ENCODE data around the gene MAGEE2.
"Not testable (repeated sequence)": the region's sequence is repeated elsewhere in the genome, so short reads cannot be mapped to it uniquely, and the experiment has no call there.

Gene MAGEE2

GRCh38 chrX:75784680-75785491 lies at the start of gene MAGEE2:
Gene MAGEE2 (minus strand): TSS chrX:75785254. CDS start chrX:75785051, 203 bp downstream.
- Histone ChIP-seq H3K4me3 (ENCODE audit: insufficient read length, low read depth) (no peak within 1 kb of the TSS), H3K9ac (ENCODE audit: insufficient read length, low read depth) (no peak within 1 kb of the TSS), H3K9me3 (ENCODE audit: insufficient read depth, low read length) (peaks cover 9% of the 10 kb centered on the region; the same call in 1 of the 2 replicates), H3K27me3 (ENCODE audit: insufficient read depth, insufficient read length) (no peaks in the 10 kb centered on the region), H3K4me1 (ENCODE audit: insufficient read depth, insufficient read length) (no peaks in the 10 kb centered on the region), H3K36me3 (ENCODE audit: insufficient read depth, insufficient read length, low read length) (no peaks in the 10 kb centered on the region)
- no peak for DNase-seq (ENCODE audit: low read depth, low spot score)
- TF ChIP-seq YY1 (IDR thresholded peaks at IDR 0.05; ENCODE audit: insufficient read depth, insufficient read length) (no peak), SUZ12 (IDR thresholded peaks at IDR 0.05; ENCODE audit: extremely low read depth, insufficient read depth, insufficient read length) (no peak), ZNF274 (IDR thresholded peaks at IDR 0.05; ENCODE audit: low read depth, low read length) (no peak)

- no peak for DNase-seq (ENCODE audit: low read depth, low spot score)
- H3K9me3 ChIP-seq (ENCODE audit: insufficient read depth, low read length) = peaks cover 9% of the 10 kb centered on the region; the same call in 1 of the 2 replicates
Measured at GRCh38 chrX:75786290-75786689, 1.2 kb upstream of the MAGEE2 start.

GRCh38 chrX:75781611-75782010 lies 3.4 kb downstream of the MAGEE2 start:
- no peaks in the 10 kb centered on the region for H3K9me3 ChIP-seq (ENCODE audit: insufficient read depth, low read length)

More at GRCh38 chrX:75786290-75786689, 1.2 kb upstream of the MAGEE2 start:
- Histone ChIP-seq H3K36me3 (ENCODE audit: insufficient read depth, insufficient read length, low read length) (no peaks in the 10 kb centered on the region), H3K9ac (ENCODE audit: insufficient read length, low read depth) (no peak overlapping the region), H3K4me3 (ENCODE audit: insufficient read length, low read depth) (no peak overlapping the region), H3K4me1 (ENCODE audit: insufficient read depth, insufficient read length) (no peaks in the 10 kb centered on the region), H3K27me3 (ENCODE audit: insufficient read depth, insufficient read length) (no peaks in the 10 kb centered on the region)
- TF ChIP-seq YY1 (IDR thresholded peaks at IDR 0.05; ENCODE audit: insufficient read depth, insufficient read length) (no peak), SUZ12 (IDR thresholded peaks at IDR 0.05; ENCODE audit: extremely low read depth, insufficient read depth, insufficient read length) (no peak), ZNF274 (IDR thresholded peaks at IDR 0.05; ENCODE audit: low read depth, low read length) (no peak)

GRCh38 chrX:75768063-75768462 lies 17.0 kb downstream of the MAGEE2 start:
- not testable (repeated sequence) for H3K4me3 ChIP-seq (ENCODE audit: insufficient read length, low read depth); DNase-seq (ENCODE audit: low read depth, low spot score)

More at GRCh38 chrX:75781611-75782010, 3.4 kb downstream of the MAGEE2 start:
- DNase-seq (ENCODE audit: low read depth, low spot score) = no peak
- no peak overlapping the region for H3K4me3 ChIP-seq (ENCODE audit: insufficient read length, low read depth)
- H3K27me3 ChIP-seq (ENCODE audit: insufficient read depth, insufficient read length) = no peaks in the 10 kb centered on the region
- H3K36me3 ChIP-seq (ENCODE audit: insufficient read depth, insufficient read length, low read length) = no peaks in the 10 kb centered on the region
- no peak overlapping the region for H3K9ac ChIP-seq (ENCODE audit: insufficient read length, low read depth)
- H3K4me1 ChIP-seq (ENCODE audit: insufficient read depth, insufficient read length) = no peaks in the 10 kb centered on the region
- TF ChIP-seq ZNF274 (IDR thresholded peaks at IDR 0.05; ENCODE audit: low read depth, low read length) (no peak), SUZ12 (IDR thresholded peaks at IDR 0.05; ENCODE audit: extremely low read depth, insufficient read depth, insufficient read length) (no peak), YY1 (IDR thresholded peaks at IDR 0.05; ENCODE audit: insufficient read depth, insufficient read length) (no peak)

GRCh38 chrX:75748431-75748830 lies 36.6 kb downstream of the MAGEE2 start:
- H3K4me3 ChIP-seq (ENCODE audit: insufficient read length, low read depth) = no peak overlapping the region
- no peak for DNase-seq (ENCODE audit: low read depth, low spot score)
- H3K9ac ChIP-seq (ENCODE audit: insufficient read length, low read depth) = no peak overlapping the region
- peaks cover 29% of the 10 kb centered on the region for H3K9me3 ChIP-seq (ENCODE audit: insufficient read depth, low read length)
- H3K36me3 ChIP-seq (ENCODE audit: insufficient read depth, insufficient read length, low read length) = no peaks in the 10 kb centered on the region
- H3K4me1 ChIP-seq (ENCODE audit: insufficient read depth, insufficient read length) = no peaks in the 10 kb centered on the region
- H3K27me3 ChIP-seq (ENCODE audit: insufficient read depth, insufficient read length) = no peaks in the 10 kb centered on the region
- TF ChIP-seq YY1 (IDR thresholded peaks at IDR 0.05; ENCODE audit: insufficient read depth, insufficient read length) = no peak
- TF ChIP-seq ZNF274 (IDR thresholded peaks at IDR 0.05; ENCODE audit: low read depth, low read length) = no peak
- TF ChIP-seq SUZ12 (IDR thresholded peaks at IDR 0.05; ENCODE audit: extremely low read depth, insufficient read depth, insufficient read length) = no peak

More at GRCh38 chrX:75768063-75768462, 17.0 kb downstream of the MAGEE2 start:
- not testable (repeated sequence) for H3K36me3 ChIP-seq (ENCODE audit: insufficient read depth, insufficient read length, low read length); H3K9ac ChIP-seq (ENCODE audit: insufficient read length, low read depth); H3K9me3 ChIP-seq (ENCODE audit: insufficient read depth, low read length); H3K27me3 ChIP-seq (ENCODE audit: insufficient read depth, insufficient read length); H3K4me1 ChIP-seq (ENCODE audit: insufficient read depth, insufficient read length)

- Histone ChIP-seq H3K36me3 (ENCODE audit: insufficient read depth, insufficient read length, low read length) (no peaks in the 10 kb centered on the region), H3K4me1 (ENCODE audit: insufficient read depth, insufficient read length) (no peaks in the 10 kb centered on the region), H3K9me3 (ENCODE audit: insufficient read depth, low read length) (peaks cover 42% of the 10 kb centered on the region), H3K4me3 (ENCODE audit: insufficient read length, low read depth) (peak overlapping the region; percentile 59), H3K27me3 (ENCODE audit: insufficient read depth, insufficient read length) (no peaks in the 10 kb centered on the region), H3K9ac (ENCODE audit: insufficient read length, low read depth) (peak overlapping the region; percentile 72)
- no peak for TF ChIP-seq ZNF274 (IDR thresholded peaks at IDR 0.05; ENCODE audit: low read depth, low read length)
- no peak for TF ChIP-seq YY1 (IDR thresholded peaks at IDR 0.05; ENCODE audit: insufficient read depth, insufficient read length)
- no peak for TF ChIP-seq SUZ12 (IDR thresholded peaks at IDR 0.05; ENCODE audit: extremely low read depth, insufficient read depth, insufficient read length)
- peak; percentile 15 for DNase-seq (ENCODE audit: low read depth, low spot score)
Measured at GRCh38 chrX:75746891-75747639, 38.0 kb downstream of the MAGEE2 start.
